K562 (cell line): ENCODE data around the gene ATF5.

Experiments
- CTCF ChIP-seq, 3 experiments: IDR thresholded peaks in 2 of 3; conservative IDR thresholded peaks in 1 of 3; 2 replicates each; pipeline ENCODE4 v1.5.1; 2011 to 2012; ENCODE audit warnings: low read length in 3 of 3, mild to moderate bottlenecking in 3 of 3, control low read depth in 2 of 3, improper control_type of control experiment in 1 of 3, inconsistent platforms in 1 of 3, low read depth in 1 of 3, mixed read lengths in 1 of 3, moderate library complexity in 1 of 3; ENCODE audit not compliant: insufficient read depth in 2 of 3
- HDGF ChIP-seq: fragments of 450-650 bp; IDR thresholded peaks from 2 replicates; pipeline ENCODE4 v1.6.1; 2016
- MXI1 ChIP-seq: IDR thresholded peaks from 2 replicates; pipeline ENCODE4 v1.6.1; 2011; ENCODE audit warnings: low read depth, mild to moderate bottlenecking, improper control_type of control experiment, low read length
- NFIC ChIP-seq: fragments of 450-650 bp; IDR thresholded peaks from 2 replicates; pipeline ENCODE4 v1.6.1; 2017; ENCODE audit warnings: mild to moderate bottlenecking, inconsistent platforms
- POLR2A ChIP-seq: fragments of 450-650 bp; conservative IDR thresholded peaks from 2 replicates; pipeline ENCODE4 v1.6.1; 2016
- RFX5 ChIP-seq: IDR thresholded peaks from 2 replicates; pipeline ENCODE4 v1.6.1; 2011; ENCODE audit warnings: low read depth, mild to moderate bottlenecking, improper control_type of control experiment, low read length
- SP1 ChIP-seq: sonication (generic); formaldehyde crosslinking; IDR thresholded peaks from 2 replicates; pipeline ENCODE4 v1.8.1; 2022; ENCODE audit warnings: mild to moderate bottlenecking, missing genetic modification reagents

DNA sequence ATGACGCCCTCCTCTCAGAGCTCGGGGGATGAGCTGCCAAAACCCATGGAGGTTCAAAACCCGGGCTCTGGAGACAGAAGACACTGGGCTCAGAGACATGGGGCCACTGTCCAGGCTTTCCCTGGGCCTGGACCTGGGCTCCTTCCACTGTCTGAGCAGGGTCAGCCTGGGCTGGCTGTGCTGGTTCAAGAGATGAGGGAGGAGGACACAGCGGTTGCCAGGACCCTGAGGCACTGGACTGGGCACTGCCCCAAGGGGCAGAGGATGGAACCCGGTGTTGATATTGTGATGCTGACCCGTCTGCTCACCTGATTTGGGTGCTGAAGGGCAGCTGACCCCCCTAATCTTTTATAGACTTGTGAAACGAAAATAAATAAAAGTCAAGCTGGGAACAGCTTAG lies 46.0 kb downstream of the ATF5 start:
- TF ChIP-seq MXI1 = no peak
- no peak for TF ChIP-seq SP1
- TF ChIP-seq HDGF = no peak
- TF ChIP-seq CTCF (IDR thresholded peaks at IDR 0.05 in 2 of 3, conservative IDR thresholded peaks at IDR 0.05 in 1 of 3; ENCODE audit: insufficient read depth in 2 of 3, low read depth in 1 of 3, low read length in 3 of 3) = no peak
- TF ChIP-seq RFX5 = no peak
- TF ChIP-seq POLR2A = no peak
- TF ChIP-seq NFIC = no peak
